ENCODE results near the gene FBH1.

DNA sequence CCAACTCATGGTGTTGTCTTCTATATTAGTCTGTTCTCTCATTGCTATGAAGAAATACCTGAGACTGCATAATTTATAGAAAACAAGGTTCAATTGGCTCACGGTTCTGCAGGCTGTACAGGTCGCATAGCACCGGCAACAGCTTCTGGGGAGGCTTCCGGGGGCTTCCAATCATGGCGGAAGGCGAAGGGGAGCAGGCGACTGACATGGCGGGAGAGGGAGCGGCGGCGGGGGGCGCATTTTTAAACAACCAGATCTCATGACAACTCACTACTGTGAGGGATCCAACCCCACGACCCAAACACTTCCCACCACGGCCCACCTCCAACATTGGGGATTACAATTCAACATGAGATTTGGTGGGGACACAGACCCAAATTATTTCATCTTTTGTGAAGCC lies 48.1 kb upstream of the FBH1 start:
- TF ChIP-seq POLR2A (IDR thresholded peaks at IDR 0.05; ENCODE audit: low read depth, low read length) (no peak), TAF1 (IDR thresholded peaks at IDR 0.05; ENCODE audit: low read depth, low read length) (no peak), SPI1 (IDR thresholded peaks at IDR 0.05; ENCODE audit: low read depth, low read length) (no peak), POLR2AphosphoS5 (IDR thresholded peaks at IDR 0.05; ENCODE audit: low read depth, low read length) (no peak)

Data from GM12891 (cell line).